ENCODE data around the gene DPEP2. TPM values are rescaled to one million over a fixed set of nuclear protein-coding genes. Genes with fewer than 3 reads are reported as not detected.

Gene DPEP2
- total RNA-seq, 6 experiments from 2014 or later, result not detected

DNA sequence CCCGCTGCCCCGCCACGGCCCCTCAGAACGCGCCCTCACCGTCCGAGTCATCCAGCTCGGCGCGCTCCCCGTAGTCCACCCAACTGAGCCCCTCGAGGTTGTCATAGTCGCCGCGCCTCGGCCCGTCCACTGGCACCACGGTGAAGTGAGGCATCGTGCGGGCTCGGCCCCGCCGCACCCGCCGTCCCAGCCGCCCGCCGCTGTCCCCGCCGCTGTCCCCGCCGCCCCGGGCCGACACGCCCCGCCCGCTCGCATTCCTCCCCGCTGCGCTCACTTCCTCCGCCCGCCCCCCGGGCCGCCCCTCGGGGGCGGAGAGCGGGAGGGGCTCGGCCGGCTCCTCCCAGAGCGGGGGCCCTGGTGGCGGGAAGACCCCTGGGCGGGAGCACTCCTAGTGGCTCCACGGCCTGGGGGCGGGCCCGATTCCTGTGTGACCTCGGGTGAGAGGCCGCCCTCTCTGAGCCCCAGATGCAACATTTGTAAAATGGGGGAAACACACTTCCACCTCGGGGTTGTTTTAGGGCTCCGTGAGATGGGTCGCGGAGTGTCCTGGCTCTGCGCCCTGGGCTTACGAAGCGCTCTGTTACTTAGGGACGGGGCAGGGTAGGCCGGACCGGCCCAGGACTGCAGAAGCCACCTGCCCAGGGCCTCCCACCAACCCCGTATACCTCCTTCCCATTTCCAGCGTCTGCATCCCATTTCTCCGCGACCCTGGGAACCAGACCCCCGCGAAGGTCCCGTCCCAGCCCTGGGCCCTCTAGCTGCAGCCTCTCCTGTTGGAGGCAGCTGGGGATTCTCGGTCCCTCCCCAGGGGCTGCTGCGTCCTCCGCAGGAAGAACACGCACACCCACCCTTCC is 30.7 kb downstream of the DPEP2 start, which contains the start of gene SLC12A4:
Gene SLC12A4 (minus strand): TSS at position 238 of the 854 bp plus-strand sequence. CDS start 84 bp downstream, at position 154.
- peak within 1 kb of the TSS; percentile 97 for H3K27ac Mint-ChIP-seq
- peaks cover 40% of the 10 kb centered on the region for H3K4me1 Mint-ChIP-seq (ENCODE audit: low read depth)
- peaks cover 7% of the 10 kb centered on the region; the same call in 1 of the 2 replicates for H3K27me3 Mint-ChIP-seq (ENCODE audit: insufficient read depth)
- TF ChIP-seq, protein P1, sequence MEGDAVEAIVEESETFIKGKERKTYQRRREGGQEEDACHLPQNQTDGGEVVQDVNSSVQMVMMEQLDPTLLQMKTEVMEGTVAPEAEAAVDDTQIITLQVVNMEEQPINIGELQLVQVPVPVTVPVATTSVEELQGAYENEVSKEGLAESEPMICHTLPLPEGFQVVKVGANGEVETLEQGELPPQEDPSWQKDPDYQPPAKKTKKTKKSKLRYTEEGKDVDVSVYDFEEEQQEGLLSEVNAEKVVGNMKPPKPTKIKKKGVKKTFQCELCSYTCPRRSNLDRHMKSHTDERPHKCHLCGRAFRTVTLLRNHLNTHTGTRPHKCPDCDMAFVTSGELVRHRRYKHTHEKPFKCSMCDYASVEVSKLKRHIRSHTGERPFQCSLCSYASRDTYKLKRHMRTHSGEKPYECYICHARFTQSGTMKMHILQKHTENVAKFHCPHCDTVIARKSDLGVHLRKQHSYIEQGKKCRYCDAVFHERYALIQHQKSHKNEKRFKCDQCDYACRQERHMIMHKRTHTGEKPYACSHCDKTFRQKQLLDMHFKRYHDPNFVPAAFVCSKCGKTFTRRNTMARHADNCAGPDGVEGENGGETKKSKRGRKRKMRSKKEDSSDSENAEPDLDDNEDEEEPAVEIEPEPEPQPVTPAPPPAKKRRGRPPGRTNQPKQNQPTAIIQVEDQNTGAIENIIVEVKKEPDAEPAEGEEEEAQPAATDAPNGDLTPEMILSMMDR (IDR thresholded peaks at IDR 0.05), result no peak
- peak; percentile 44 for DNase-seq
- H3K9me3 Mint-ChIP-seq, result no peaks in the 10 kb centered on the region
- H3K4me3 Mint-ChIP-seq, result peak within 1 kb of the TSS; percentile 100
- H3K36me3 Mint-ChIP-seq (ENCODE audit: low read depth), result peaks cover 33% of the 10 kb centered on the region

DNA sequence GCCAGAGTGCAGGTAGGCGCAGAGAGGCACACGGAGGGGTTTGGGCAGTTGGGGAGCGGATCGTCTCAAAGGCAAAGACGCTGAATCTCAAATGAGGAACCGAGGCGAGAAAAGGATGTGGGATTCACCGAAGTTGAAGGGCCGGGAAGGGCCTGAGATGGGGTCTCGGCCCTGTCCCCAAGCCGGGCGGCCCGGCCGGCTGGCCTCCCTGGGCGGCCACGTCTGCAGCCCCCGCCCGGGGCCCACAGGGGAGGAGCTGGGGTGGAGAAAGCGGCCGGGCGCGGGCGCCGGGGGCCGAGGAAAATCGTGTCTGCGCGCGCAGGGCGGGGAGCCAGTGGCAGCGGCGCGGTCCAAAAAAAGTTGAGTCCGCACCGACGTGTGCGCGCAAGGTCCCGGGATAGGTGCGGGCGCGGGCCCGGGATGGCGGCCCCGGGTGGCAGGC is 31.3 kb downstream of the DPEP2 start:
- H3K27ac Mint-ChIP-seq, result peak overlapping the region; percentile 97
- DNase-seq, result no peak
- H3K4me3 Mint-ChIP-seq, result peak overlapping the region; percentile 100
- TF ChIP-seq, protein P1 (IDR thresholded peaks at IDR 0.05), result no peak
- no peaks in the 10 kb centered on the region for H3K9me3 Mint-ChIP-seq
- peaks cover 42% of the 10 kb centered on the region for H3K4me1 Mint-ChIP-seq (ENCODE audit: low read depth)
- peaks cover 35% of the 10 kb centered on the region for H3K36me3 Mint-ChIP-seq (ENCODE audit: low read depth)
- peaks cover 6% of the 10 kb centered on the region; the same call in 1 of the 2 replicates for H3K27me3 Mint-ChIP-seq (ENCODE audit: insufficient read depth)

DNA sequence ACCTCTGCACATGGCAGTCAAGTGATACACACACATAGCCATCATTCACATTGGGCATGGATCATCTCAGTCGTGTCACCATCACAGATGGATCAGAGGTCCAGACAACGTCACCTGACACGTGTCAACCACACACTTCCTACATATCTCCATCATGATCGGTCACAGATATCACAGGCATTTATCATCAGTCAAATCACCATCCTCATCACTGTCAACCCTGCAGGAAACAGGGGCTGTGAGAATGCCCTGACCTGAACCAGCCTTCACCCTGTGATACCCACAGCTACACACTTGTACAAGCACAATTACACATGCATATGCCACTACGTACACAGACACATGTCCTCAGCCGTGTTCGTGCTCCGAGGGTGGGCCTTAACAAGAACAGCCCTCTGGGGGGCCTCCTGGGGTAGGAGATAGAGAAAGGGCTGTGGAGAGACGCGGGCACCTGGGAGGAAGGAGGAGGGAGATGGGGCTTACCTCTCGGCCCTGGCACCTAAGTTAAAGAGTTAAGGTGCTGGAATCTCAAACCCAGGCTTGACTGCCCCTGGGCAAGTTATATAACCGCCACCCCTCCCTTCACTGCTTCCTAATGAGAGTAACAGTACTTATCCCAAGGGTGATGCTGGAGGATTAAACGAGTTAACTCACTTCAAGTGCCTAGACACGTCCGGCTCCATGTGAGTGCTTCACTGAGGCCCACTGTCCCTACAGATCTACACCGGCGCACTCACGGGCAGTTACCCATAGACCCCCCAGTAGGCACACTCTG is 31.9 kb downstream of the DPEP2 start:
- peak; percentile 45 for DNase-seq
- peaks cover 48% of the 10 kb centered on the region for H3K4me1 Mint-ChIP-seq (ENCODE audit: low read depth)
- H3K4me3 Mint-ChIP-seq, result peak overlapping the region; percentile 100
- no peaks in the 10 kb centered on the region for H3K9me3 Mint-ChIP-seq
- TF ChIP-seq, protein P1 (IDR thresholded peaks at IDR 0.05), result no peak
- H3K36me3 Mint-ChIP-seq (ENCODE audit: low read depth), result peaks cover 41% of the 10 kb centered on the region
- H3K27me3 Mint-ChIP-seq (ENCODE audit: insufficient read depth), result peaks cover 5% of the 10 kb centered on the region; the same call in 1 of the 2 replicates
- peak overlapping the region; percentile 97 for H3K27ac Mint-ChIP-seq

DNA sequence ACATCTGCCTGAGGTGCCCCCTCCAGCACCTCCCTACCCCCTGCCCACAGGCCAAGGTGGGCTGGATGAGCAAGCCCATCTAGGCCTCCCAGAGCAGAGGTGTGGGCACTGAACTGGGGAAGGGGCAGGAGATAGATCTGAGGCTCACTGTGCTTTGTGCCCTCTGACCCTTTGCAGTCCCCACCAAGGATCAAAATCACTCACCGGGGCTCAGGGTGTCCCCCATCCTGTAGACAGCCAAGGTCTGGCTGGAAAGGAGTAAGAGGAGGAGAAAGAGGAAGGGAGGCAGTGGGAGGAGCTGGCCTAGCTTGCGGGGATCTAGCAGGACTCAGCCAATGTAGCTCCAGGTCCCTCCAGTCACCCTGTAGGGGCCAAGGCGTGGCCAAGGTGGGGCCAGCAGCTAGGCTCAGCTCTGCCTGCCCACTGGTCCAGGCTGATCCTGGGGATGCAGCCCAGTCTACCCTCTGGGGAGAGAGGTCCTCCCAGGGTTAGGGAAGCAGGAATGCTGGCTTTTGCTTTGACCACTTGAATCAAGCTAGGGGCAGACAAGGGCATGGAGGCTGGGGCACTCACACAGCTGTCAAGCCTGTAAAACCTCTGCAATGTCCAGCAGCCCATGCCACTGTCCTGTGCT is 32.6 kb downstream of the DPEP2 start:
- peaks cover 42% of the 10 kb centered on the region for H3K36me3 Mint-ChIP-seq (ENCODE audit: low read depth)
- H3K4me3 Mint-ChIP-seq, result peak overlapping the region; percentile 100
- peak; percentile 65 for DNase-seq
- no peaks in the 10 kb centered on the region for H3K9me3 Mint-ChIP-seq
- TF ChIP-seq, protein P1 (IDR thresholded peaks at IDR 0.05), result no peak
- H3K27me3 Mint-ChIP-seq (ENCODE audit: insufficient read depth), result peaks cover 5% of the 10 kb centered on the region; the same call in 1 of the 2 replicates
- H3K27ac Mint-ChIP-seq, result peak overlapping the region; percentile 97
- H3K4me1 Mint-ChIP-seq (ENCODE audit: low read depth), result peaks cover 52% of the 10 kb centered on the region

Measured in HFFc6 (cell line).